NT2/D1 (cell line): Measurements from ENCODE around the gene ANG.
"Not testable (repeated sequence)": the region's sequence is repeated elsewhere in the genome, so short reads cannot be mapped to it uniquely, and the experiment has no call there.

Source experiments
- DNase-seq: peaks from one replicate; pipeline ENCODE4 v3.0.0-alpha.2; 2011; ENCODE audit warnings: low read depth, low spot score
- H3K27me3 ChIP-seq: 2 replicates; pipeline ENCODE4 v1.6.0; 2011; ENCODE audit warnings: mild to moderate bottlenecking; ENCODE audit not compliant: insufficient read length, insufficient read depth
- H3K36me3 ChIP-seq: 2 replicates; pipeline ENCODE4 v1.6.1; 2011; ENCODE audit warnings: mild to moderate bottlenecking, low read length, mixed read lengths; ENCODE audit not compliant: insufficient read depth, insufficient read length
- H3K4me1 ChIP-seq: 2 replicates; pipeline ENCODE4 v1.5.1; 2011; ENCODE audit not compliant: insufficient read depth, insufficient read length
- H3K4me3 ChIP-seq: 2 replicates; pipeline ENCODE4 v1.5.1; 2011; ENCODE audit warnings: low read depth; ENCODE audit not compliant: insufficient read length
- H3K9ac ChIP-seq: 2 replicates; pipeline ENCODE4 v1.6.0; 2011; ENCODE audit warnings: low read depth; ENCODE audit not compliant: insufficient read length
- H3K9me3 ChIP-seq: 2 replicates; pipeline ENCODE4 v1.5.1; 2011; ENCODE audit warnings: mild to moderate bottlenecking, low read length; ENCODE audit not compliant: insufficient read depth
- SUZ12 ChIP-seq: IDR thresholded peaks from 2 replicates; pipeline ENCODE4 v1.6.1; 2011; ENCODE audit not compliant: insufficient read length, insufficient read depth; ENCODE audit errors: extremely low read depth
- YY1 ChIP-seq: IDR thresholded peaks from 2 replicates; pipeline ENCODE4 v1.6.1; 2011; ENCODE audit not compliant: insufficient read length, insufficient read depth
- ZNF274 ChIP-seq: IDR thresholded peaks from 2 replicates; pipeline ENCODE4 v1.6.1; 2011; ENCODE audit warnings: mild to moderate bottlenecking, low read depth, low read length

Gene ANG

GRCh38 chr14:20688167-20688839 lies at the start of gene ANG:
Gene ANG (plus strand): TSS chr14:20688764. CDS start chr14:20693565, 4,801 bp downstream.
- no peak for TF ChIP-seq YY1
- TF ChIP-seq SUZ12 = no peak
- TF ChIP-seq ZNF274 = no peak
- Histone ChIP-seq H3K27me3 (no peaks in the 10 kb centered on the region), H3K36me3 (no peaks in the 10 kb centered on the region), H3K4me1 (no peaks in the 10 kb centered on the region), H3K9ac (no peak within 1 kb of the TSS), H3K9me3 (no peaks in the 10 kb centered on the region), H3K4me3 (no peak within 1 kb of the TSS)
- no peak for DNase-seq

- Histone ChIP-seq H3K9ac (no peak within 1 kb of the TSS), H3K4me3 (no peak within 1 kb of the TSS), H3K4me1 (peaks cover 2% of the 10 kb centered on the region), H3K36me3 (no peaks in the 10 kb centered on the region), H3K9me3 (no peaks in the 10 kb centered on the region), H3K27me3 (peaks cover 23% of the 10 kb centered on the region)
- no peak for DNase-seq
- TF ChIP-seq SUZ12 (no peak), ZNF274 (no peak), YY1 (no peak)
Measured at GRCh38 chr14:20641591-20641990, 47.0 kb upstream of the ANG start, which contains the start of gene OR6S1. Gene OR6S1 (minus strand): TSS chr14:20641691. CDS start chr14:20641691, 0 bp downstream.

GRCh38 chr14:20642182-20642581 lies 46.4 kb upstream of the ANG start:
- no peak for DNase-seq
- Histone ChIP-seq H3K36me3 (no peaks in the 10 kb centered on the region), H3K27me3 (peaks cover 23% of the 10 kb centered on the region), H3K9me3 (no peaks in the 10 kb centered on the region), H3K4me3 (no peak overlapping the region), H3K9ac (no peak overlapping the region), H3K4me1 (peaks cover 2% of the 10 kb centered on the region)
- no peak for TF ChIP-seq YY1
- no peak for TF ChIP-seq ZNF274
- no peak for TF ChIP-seq SUZ12

- not testable (repeated sequence) for H3K9ac ChIP-seq, H3K4me3 ChIP-seq, H3K9me3 ChIP-seq, DNase-seq, H3K36me3 ChIP-seq, H3K4me1 ChIP-seq
- peaks cover 23% of the 10 kb centered on the region for H3K27me3 ChIP-seq
Measured at GRCh38 chr14:20642755-20643154, 45.8 kb upstream of the ANG start.

DNA sequence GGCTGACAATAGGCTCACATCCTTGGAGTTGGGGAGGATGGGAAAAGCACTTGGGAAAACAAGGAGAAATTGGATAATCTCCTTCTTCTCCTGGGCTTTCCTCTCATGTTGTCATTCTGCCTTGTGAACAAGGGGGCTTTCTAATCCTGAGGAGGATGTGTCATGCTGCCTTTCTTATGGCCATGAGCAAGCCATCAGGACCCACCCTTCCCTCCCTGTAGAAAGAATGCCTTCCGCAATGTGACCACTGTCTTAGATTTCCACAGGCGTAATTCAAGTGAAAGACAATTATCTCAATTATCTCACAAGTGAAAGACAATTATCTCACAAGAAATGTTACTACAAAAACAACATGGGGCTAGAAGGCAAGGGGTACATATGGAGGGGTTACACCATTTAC lies 44.0 kb upstream of the ANG start:
- H3K4me3 ChIP-seq = no peak overlapping the region
- H3K9me3 ChIP-seq = no peaks in the 10 kb centered on the region
- peaks cover 2% of the 10 kb centered on the region for H3K4me1 ChIP-seq
- DNase-seq = no peak
- H3K27me3 ChIP-seq = peaks cover 23% of the 10 kb centered on the region
- TF ChIP-seq ZNF274 = no peak
- TF ChIP-seq SUZ12 = no peak
- TF ChIP-seq YY1 = no peak
- H3K9ac ChIP-seq = no peak overlapping the region
- no peaks in the 10 kb centered on the region for H3K36me3 ChIP-seq

GRCh38 chr14:20645481-20645880 lies 43.1 kb upstream of the ANG start:
- no peak for DNase-seq
- no peak for TF ChIP-seq YY1
- no peak for TF ChIP-seq ZNF274
- no peak for TF ChIP-seq SUZ12
- no peak overlapping the region for H3K4me3 ChIP-seq

DNA sequence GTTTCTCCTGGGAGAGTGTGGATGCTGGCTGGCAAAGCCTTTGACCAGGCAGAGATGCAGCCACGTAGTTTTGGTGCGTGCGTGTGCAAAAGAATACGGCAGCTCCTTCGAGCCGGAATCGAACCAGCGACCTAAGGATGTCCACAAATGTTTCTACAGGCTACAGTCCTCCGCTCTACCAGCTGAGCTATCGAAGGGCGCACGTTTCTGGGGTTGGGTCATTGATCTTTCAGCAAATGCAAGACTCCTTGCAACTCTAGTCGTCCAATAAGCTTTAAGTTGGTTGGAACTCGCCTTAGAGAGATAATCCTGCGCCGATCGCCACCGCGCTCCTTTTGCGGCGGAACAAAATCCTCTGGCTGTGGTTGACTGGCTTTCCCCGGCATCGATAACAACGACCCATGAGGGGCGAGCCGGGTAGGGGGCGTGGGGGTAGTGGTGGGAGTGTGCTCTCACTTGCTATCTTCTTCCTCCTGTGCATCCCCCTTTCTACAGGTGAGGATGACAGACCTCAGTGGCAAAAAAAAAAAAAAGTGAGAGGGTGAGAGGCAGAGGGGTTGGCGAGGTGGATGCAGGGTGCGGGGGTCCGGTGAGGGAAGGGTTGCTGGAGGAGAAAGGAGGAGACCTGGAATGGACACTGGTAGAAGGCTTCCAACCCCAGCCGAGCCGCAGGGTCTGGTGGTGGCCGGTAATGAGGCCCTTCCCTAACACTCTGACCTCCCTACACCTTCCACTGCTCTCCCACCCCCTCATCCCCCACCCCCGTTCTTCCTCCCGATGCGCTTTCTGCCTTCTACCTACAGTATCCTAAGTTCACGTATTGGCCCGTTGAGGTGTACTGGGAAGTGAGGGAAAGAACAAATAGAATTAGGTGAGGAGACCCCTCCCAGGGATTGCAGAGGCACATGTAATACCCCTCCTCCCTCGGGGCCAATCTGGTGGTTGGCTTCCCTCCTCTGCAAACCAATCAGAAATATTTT lies 35.3 kb upstream of the ANG start:
- Histone ChIP-seq H3K4me3 (peak overlapping the region; percentile 44), H3K27me3 (peaks cover 29% of the 10 kb centered on the region), H3K9me3 (no peaks in the 10 kb centered on the region), H3K4me1 (peaks cover under 1% of the 10 kb centered on the region), H3K36me3 (no peaks in the 10 kb centered on the region), H3K9ac (peak overlapping the region; percentile 59)
- DNase-seq = peak; percentile 81
- no peak for TF ChIP-seq YY1

More at GRCh38 chr14:20645481-20645880, 43.1 kb upstream of the ANG start:
- Histone ChIP-seq H3K36me3 (no peaks in the 10 kb centered on the region), H3K9me3 (no peaks in the 10 kb centered on the region), H3K4me1 (peaks cover 2% of the 10 kb centered on the region), H3K9ac (no peak overlapping the region), H3K27me3 (peaks cover 23% of the 10 kb centered on the region)
